Measurements from ENCODE around the gene NOL9.

NOL9 gene

GRCh38 chr1:6585841-6586240 lies 31.5 kb upstream of the NOL9 start:
- DNase-seq (ENCODE audit: extremely low spot score), result no peak
- ChIA-PET CTCF (interaction anchor here (2.2 kb wide), 1 partner anchor 31 kb away, joined by 6 read pairs; the partner anchor contains the start of genes NOL9 and TAS1R1), POLR2A (interaction anchor here (1.3 kb wide), 1 partner anchor 10 kb away, joined by 4 read pairs; no protein-coding TSS in a partner anchor)
- TF ChIP-seq CTCF (IDR thresholded peaks at IDR 0.05; ENCODE audit: control extremely low read depth, extremely low read depth, low read depth, missing control alignments), result no peak

GRCh38 chr1:6585081-6585722 lies 30.9 kb upstream of the NOL9 start:
- TF ChIP-seq CTCF (IDR thresholded peaks at IDR 0.05; ENCODE audit: control extremely low read depth, extremely low read depth, low read depth, missing control alignments), result no peak
- ChIA-PET POLR2A (interaction anchor here (1.3 kb wide), 1 partner anchor 9 kb away, joined by 4 read pairs; no protein-coding TSS in a partner anchor), CTCF (no interaction called here)
- no peak for DNase-seq (ENCODE audit: extremely low spot score)

GRCh38 chr1:6584126-6585080 lies 30.1 kb upstream of the NOL9 start:
- CTCF ChIA-PET, result no interaction called here
- POLR2A ChIA-PET, result no interaction called here

GRCh38 chr1:6582370-6582769 lies 28.1 kb upstream of the NOL9 start:
- DNase-seq (ENCODE audit: extremely low spot score), result no peak
- CTCF ChIA-PET, result interaction anchor here (2.1 to 3.2 kb wide), 2 partner anchors 19 to 28 kb away, joined by 8 to 16 read pairs; partner anchors contain the start of genes KLHL21, NOL9 and TAS1R1
- POLR2A ChIA-PET, result no interaction called here
- no peak for TF ChIP-seq CTCF (IDR thresholded peaks at IDR 0.05; ENCODE audit: control extremely low read depth, extremely low read depth, low read depth, missing control alignments)

More at GRCh38 chr1:6584126-6585080, 30.1 kb upstream of the NOL9 start:
- TF ChIP-seq CTCF (IDR thresholded peaks at IDR 0.05; ENCODE audit: control extremely low read depth, extremely low read depth, low read depth, missing control alignments), result no peak
- no peak for DNase-seq (ENCODE audit: extremely low spot score)

- ChIA-PET CTCF (interaction anchor here (2.1 to 3.2 kb wide), 4 partner anchors 10 to 65 kb away, joined by 8 to 16 read pairs (median 8); partner anchors contain the start of genes KLHL21, NOL9 and TAS1R1), POLR2A (interaction anchor here (0.7 kb wide), 1 partner anchor 29 kb away, joined by 3 read pairs; no protein-coding TSS in a partner anchor)
- DNase-seq (ENCODE audit: extremely low spot score), result no peak
- no peak for TF ChIP-seq CTCF (IDR thresholded peaks at IDR 0.05; ENCODE audit: control extremely low read depth, extremely low read depth, low read depth, missing control alignments)
These were observed 27.4 kb upstream of the NOL9 start for GRCh38 chr1:6581561-6582305.
